IPS-11a (cell line): ENCODE results near the gene HSP90AA1.
"Not testable (repeated sequence)": the region's sequence is repeated elsewhere in the genome, so short reads cannot be mapped to it uniquely, and the experiment has no call there.

ENCODE experiments used
- H3K4me3 ChIP-seq: one replicate; pipeline ENCODE4 v1.5.1; 2013; ENCODE audit warnings: low read depth, low read length, control low read depth

The HSP90AA1 gene

DNA sequence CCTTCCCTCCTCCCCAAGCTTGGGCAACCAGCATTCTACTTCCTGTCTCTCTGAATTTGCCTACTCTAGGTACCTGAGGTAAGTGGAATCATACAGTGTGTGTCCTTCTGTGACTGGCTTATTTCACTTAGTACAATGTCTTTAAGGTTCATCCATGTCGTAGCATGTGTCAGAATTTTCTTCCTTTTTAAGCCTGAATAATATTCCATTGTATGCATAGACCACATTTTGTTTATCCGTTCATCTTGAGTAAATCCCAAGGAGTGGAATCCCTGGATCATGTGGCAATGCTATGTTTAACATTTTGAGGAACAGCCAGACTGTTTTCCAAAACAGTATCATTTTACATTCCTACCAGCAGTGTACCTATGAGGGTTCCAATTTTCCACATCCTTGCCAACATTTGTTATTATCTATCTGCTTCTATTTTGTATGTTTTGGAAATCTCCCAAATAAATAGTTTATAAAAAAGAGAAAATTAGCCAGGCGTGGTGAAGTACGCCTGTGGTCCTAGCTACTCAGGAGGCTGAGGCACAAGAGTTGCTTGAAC is 12.4 kb downstream of the HSP90AA1 start:
- no peak overlapping the region for H3K4me3 ChIP-seq

DNA sequence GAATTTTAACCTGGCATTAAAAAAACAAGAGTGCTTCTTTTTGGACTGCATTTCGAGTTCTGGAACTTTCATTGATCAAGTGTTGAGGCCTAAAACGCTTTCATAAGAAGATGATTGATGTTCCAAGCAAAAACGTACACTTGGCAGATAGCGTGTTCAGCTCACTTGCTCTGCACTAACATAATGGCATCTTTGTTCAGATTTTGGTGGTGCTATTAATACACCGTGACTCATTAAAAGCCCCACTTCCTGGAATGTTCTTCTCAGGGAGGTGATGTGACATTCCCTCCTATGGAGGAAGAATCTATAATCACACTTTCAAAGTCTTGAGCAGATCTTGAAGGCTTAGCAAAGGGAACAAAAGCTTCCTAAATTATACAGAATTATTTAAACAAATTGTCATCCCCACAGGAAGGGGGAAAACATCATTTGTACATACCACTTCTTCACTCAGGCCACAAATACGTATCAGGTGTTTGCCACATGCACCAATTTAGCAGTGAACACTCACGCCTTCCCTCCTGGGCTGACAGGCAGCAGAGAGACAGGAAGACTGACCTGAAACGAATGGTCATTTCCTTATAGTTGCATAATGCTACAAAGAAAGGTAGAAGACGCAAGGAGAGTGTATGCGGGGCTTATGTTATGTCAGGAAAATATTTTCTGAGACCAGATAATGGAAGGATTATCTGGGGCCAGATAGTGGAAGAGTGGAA is 15.4 kb downstream of the HSP90AA1 start:
- H3K4me3 ChIP-seq: no peak overlapping the region

DNA sequence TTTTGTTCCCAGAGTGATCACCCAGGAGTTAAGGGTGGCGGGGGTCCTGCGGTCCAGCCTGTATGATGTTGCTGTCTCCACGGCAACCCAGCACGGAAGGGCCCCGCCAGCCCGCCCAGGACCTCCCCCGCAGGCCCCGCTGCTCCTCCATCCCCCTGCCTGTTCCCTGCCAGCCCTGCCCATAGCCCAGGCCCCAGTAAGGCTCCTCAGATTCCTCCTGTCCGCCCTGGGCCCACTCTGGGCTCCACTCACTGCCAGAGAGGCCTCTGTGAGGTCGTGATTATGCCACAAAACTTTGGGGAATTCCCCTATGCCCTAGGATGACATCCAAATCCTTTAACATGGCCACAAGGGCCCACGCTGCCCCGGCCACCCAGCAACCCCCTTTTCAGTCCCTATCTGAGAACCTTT is 20.8 kb downstream of the HSP90AA1 start:
- no peak overlapping the region for H3K4me3 ChIP-seq

DNA sequence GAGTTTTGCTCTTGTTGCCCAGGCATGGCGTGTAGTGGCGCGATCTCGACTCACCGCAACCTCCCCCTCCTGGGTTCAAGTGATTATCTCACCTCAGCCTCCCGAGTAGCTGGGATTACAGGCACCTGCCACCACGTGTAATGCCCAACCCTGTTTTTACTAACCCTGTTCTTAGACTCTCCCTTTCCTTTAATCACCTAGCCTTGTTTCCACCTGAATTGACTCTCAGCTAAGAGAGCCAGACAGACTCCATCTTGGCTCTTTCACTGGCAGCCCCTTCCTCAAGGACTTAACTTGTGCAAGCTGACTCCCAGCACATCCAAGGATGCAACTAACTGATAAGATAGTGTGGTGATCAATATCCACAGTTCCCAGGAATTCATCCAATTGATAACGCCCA is 22.3 kb downstream of the HSP90AA1 start:
- H3K4me3 ChIP-seq: not testable (repeated sequence)

DNA sequence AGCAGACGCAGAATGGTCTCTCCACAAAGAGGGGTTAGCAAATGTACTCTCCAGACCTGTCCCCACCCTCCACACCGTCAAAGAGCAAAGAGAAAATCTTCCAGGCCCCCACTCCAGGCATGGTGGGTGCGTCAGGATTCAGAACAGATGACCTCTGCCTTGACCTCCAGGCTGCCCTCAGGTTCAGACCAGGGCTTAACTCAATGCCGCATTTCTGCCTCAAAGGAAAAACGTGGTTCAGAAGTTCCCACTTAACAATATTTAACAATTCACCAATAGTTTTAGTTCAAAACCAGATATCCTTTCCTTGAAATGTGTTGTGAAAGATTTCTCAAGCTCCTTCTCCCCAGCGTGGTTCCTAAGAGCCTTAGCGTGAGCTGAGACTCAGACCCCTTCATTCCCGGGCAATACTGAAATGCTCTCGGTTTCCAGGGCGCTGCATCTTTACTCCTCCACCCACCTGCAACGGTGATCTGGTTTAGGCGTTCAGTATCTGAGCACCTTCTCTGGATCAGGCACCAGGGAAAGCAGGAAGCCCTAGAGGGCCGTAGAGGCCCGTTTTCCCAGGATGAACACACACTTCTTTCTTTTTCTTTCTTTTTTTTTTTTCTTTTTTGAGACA is 22.9 kb downstream of the HSP90AA1 start:
- H3K4me3 ChIP-seq: no peak overlapping the region

DNA sequence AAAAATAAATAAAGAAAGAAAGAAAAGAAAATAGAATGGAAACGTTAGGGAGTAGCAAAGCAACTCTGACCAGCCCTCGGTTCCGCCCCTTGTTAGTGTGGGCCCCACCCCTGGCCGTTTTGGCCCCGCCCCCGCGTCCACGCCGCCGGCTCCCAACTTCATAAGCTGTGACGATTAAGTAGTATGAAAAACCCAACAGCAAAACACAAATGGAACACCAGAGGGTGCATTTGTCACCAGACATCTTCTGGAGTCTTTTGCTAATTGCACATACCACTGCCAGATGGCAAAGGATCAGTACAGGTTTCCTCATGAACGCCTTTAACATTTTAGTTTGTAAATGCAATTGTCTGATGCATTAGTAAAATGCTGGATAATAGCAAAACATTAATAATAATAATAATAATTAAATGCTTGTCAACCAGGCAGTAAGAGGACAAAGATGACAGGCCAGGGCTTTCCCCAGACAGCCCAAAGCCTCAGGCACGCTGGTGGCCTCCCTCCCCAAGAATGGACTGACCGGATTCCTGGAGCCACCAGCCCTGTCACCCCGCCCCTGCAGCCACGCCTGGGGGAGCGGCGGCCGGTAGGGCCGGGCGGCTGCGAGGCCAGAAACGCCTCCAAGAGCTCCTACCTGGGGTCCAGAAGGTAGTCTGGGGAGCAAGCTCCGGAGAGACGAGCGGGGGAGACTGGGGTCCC is 23.6 kb downstream of the HSP90AA1 start:
- no peak overlapping the region for H3K4me3 ChIP-seq

DNA sequence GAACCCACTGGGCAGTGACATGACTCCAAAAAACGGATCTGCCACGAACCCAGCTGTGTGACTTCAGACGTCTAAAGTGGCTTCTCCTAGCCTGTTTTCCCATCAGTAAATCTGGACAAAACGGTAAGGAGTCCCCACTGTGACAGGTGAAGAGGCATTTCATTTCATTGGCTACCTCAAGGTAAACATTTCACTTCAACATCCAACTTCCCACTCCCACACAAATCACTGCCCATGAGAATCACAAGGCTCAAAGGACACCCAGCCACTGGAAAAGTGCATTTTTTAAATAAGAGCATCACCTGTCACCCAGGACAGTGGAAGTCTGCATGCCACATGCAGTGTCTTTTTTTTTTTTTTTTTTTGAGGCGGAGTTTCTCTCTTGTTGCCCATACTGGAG is 27.9 kb downstream of the HSP90AA1 start:
- no peak overlapping the region for H3K4me3 ChIP-seq

DNA sequence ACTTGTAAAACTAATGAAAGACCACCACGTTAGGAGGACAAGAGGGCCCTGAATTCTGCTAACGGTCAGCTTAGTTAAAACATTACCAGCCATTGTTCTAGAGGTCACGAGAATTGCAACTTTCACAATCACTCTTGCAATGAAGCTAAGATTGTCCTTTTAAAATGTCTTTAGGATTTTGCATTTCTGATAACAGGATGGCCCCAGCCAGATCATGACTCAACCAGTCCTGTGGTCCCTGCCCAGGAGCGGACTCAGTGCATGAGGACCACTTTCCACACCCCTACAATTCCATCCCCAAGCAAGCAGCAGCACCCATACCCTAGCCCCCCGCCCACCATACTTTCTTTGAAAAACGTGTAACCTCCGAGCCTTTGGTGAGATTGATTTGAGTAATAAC is 28.7 kb downstream of the HSP90AA1 start:
- H3K4me3 ChIP-seq: no peak overlapping the region

DNA sequence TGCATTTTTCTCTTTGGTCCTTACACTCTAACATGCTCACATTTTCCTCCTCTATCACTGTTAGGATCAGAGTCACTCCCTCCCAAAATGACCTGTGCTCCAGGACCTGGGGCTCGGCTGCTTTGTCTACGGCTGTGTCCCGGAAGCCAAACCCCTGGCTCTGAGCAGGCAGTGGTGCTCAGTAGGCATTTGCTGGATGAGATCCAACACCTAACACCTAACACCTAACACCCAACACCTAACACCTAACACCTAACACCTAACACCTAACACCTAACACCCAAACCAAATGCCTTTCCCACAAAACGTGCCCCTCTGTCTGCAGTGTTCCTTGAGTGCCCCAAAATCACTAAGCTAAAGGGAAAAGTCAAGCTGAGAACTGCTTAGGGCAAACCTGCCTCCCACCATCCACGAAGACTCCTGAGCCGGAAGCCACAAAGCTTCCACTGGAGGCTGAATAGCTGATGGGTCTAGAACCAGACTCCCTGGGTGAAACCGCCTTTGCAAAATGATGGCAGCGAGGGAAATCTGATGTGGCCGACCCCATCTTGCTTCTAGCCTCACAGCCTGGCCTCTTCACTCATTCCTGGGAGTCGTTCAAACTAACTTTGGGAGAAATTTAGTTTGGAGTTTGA is 29.2 kb downstream of the HSP90AA1 start:
- H3K4me3 ChIP-seq: no peak overlapping the region

DNA sequence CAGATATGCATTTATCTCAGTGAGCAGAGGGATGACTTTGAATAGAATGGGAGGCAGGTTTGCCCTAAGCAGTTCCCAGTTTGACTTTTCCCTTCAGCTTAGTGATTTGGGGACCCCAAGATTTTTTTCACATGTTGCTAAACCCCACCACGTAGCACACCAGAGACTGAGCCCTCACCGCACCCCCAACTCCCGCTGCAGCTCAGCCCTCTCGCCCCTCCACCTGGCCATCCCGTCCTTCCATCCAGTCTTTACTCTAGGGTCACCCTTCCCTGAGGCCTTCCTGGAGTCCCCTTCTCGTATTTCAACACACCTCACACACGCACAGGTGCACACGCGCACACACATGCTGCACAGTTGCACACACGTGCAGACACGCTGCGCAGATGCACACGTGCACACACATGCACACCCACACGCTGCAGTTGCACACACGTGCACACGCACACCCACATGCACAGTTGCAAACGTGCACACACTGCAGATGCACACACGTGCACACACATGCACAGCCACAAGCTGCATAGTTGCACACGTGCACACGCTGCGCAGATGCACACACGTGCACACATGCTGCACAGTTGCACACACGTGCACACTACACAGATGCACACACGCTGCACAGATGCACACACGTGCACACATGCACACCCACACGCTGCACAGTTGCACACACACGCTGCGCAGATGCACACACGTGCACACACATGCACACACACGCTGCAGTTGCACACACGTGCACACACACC is 30.0 kb downstream of the HSP90AA1 start:
- no peak overlapping the region for H3K4me3 ChIP-seq

DNA sequence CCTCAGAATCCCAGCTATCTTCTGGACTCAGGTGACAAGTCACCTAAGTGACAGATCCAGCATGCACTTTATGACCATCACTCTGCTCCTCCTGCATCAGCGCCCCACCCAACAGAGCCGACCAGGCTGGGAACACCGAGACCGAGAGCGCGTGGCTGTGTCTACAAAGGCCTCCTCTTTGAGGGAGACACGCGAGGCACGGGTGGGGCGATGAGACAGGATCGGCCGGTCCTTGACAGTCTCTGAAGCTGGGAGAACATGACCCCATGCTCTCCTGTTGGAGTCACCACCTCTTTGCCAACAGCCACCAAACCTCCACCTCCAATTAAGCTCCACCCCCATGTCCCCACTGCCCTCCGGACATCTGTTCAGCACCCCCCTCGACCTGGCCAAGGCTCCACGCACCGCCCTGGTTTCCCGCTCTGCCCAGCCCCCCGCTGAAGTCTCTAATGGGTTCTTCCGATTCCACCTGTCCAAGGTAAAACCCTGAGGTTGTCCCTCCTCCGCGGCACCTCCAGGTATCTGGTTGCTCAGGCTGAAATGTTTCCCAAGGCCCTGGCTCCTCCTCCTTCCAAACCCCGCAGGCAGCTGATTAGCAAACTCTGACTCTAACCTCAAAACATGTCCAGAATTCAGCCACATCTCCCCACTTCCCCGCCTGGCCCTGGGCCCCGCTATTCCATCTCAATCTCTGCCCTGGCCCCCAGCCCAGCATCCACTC is 31.5 kb downstream of the HSP90AA1 start:
- H3K4me3 ChIP-seq: no peak overlapping the region

DNA sequence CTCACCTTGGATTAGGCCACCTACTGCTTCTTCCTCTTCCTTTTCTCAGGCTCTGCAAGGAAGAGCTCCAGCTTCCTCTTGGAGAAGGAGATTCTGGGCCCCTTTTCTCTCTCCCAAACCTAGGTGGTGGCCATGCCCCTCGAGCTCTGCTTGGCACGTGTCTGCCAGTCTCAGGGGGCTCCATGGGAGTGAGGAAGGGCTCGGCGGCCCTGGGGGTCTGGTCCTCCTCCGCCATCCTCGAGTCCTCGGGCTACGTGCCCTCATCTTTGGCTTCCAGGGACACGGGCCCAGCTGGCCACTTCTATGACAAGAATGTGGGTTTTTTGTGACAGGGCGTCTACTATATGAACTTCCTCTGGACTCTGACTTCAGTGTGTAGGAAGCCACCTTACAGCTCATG is 34.3 kb downstream of the HSP90AA1 start:
- H3K4me3 ChIP-seq: no peak overlapping the region

DNA sequence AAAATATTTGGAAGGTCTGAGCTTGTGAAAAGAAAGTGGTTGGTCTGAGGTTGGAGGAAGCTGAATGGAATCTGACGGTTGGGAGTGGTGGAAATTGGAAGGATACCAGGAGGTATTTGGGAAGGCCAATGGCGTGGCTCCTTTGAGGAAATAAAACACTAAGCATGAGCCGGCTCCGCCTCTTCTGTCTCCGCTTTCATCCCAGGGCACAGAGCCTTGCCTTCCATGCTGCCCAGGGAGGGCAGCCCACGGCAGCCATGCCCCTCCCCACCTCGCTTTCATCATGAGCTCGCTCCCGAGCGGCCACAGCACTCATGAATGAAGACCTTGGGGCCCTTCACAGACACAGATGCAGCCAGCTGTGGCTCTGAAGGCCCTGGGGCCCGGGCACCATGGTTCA is 36.2 kb downstream of the HSP90AA1 start:
- H3K4me3 ChIP-seq: no peak overlapping the region

DNA sequence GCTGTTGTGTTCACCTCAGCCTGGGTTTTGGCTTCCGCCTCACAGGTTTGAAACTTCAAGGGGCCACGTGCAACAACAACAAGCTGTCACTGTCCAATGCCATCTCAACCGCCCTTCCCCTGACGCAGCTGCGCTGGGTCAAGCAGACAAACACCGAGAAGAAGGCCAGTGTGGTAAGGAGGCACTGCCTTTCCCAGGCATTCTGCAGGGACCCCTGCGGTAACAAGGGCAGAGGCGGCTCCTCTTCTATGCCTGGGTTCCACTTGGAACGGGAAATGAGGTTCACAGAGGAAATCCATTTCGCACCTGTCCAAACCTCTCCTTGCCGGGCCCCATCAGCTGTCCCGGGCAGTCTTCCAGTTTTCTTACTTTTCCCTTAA is 36.8 kb downstream of the HSP90AA1 start:
- no peak overlapping the region for H3K4me3 ChIP-seq

DNA sequence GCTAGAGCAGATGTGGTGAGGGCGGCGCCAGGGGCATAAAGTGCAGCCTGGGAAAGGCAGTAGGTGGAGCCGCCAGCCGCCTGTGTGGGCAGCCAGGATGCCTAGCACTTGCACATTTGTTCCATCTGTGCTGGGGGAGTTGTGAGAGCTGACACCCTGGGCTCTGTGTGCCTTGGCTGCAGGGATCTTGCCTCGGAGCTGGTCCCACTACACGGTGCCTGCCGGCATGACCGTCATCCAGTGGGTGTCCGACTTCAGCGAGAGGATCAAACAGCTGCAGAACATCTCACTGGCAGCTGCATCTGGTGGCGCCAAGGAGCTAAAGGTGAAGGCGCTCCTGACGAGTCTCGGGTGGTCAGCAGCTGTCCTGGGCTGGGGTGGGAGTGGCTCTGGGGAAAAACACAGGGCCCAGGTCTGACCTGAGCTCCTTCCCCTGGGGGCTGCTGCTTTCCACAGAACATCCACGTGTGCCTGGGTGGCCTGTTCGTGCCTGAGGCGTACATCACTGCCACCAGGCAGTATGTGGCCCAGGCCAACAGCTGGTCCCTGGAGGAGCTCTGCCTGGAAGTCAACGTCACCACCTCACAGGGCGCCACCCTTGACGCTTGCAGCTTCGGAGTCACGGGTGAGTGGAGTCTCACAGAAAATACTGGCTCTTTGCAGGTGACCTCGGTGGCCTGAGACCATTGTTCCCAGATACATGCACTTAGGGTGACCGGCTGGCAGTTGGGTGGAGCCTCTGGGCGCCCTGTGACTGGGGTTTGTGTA is 37.4 kb downstream of the HSP90AA1 start:
- H3K4me3 ChIP-seq: no peak overlapping the region

DNA sequence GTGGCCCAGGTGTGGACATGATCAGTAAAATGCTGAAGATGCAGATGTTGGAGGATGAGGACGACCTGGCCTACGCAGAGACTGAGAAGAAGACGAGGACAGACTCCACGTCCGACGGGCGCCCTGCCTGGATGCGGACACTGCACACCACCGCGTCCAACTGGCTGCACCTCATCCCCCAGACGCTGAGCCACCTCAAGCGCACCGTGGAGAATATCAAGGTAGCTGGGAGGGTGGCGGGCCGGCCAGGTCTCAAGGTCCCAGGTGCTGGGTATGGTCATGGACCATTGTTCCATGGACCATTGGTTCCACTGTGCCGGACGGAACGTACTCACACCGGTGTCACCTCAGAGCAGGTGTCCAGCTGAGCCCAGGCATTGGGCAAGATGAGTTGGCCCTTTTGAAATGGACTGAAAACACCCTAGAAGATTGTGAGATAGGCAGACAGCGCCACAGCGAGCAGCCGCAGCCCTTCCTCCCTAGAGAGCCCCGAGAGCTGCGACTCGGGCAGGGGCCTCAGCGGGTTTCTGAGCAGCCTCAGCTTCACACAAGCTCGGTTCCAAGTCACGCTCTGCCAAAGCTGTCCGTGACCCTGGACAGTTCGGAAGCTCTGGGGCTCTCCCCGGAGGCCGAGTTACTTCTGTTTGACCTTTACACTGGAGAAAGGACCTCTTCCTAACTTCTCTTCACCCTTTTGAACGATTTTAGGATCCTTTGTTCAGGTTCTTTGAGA is 38.9 kb downstream of the HSP90AA1 start:
- no peak overlapping the region for H3K4me3 ChIP-seq

DNA sequence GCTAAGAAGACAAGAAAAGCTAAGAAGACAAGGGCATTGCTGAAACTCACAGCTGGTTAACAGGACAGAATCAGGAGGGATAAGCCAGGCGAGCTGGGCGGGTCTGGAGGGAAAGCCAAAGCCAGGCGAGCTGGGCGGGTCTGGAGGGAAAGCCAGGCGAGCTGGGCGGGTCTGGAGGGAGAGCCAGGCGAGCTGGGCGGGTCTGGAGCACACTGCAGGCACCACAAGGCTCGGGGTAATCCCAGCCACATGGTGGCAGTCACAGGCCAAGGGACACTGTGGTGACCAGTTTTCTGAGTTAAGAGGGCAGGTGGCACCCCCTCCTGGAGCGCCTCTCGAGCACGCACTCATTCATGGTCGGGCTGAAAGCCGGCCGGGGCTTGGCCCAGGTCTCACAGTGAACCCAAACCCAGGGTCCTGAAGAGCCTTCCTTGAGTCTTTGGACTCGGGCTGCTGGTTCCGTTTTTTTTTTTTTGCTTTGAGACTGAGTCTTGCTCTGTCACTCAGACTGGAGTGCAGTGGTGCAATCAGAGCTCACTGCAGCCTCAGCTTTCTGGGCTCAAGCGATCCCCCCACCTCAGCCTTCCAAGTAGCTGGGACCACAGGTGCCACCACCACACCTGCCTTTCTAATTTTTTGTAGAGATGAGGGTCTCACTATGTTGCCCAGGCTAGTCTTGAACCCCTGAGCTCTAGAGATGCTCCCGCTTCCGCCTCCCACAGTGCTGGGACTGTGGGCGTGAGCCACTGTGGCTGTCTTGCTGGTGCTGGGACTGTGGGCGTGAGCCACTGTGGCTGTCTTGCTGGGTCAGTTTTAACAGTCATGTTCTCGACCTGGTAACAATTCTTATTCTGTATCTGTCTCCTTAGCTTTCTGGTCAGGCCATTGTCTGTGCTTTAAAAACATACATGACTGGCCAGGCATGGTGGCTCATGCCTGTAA is 40.2 kb downstream of the HSP90AA1 start:
- no peak overlapping the region for H3K4me3 ChIP-seq

DNA sequence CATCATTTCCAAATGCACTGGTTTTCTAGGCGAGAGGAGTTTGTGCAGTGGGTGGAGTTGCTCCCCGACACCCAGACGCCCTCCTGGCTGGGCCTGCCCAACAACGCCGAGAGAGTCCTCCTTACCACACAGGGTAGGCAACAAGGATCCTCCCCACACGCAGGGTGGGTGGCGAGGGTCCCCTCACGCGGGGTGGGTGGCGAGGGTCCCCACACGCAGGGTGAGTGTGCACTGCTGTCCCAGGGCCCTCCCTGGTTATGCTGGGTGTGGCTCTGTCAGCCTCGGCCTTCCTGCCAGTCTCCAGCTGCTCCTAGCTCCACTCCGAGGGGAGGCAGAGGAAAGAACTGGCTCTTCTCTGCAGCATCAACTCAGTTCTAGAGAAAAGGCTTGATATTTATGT is 42.3 kb downstream of the HSP90AA1 start:
- no peak overlapping the region for H3K4me3 ChIP-seq
